HL-60/S4 treated with retinoic acid at 250 ng/mL for 4 days and 3 days (cell line): Measurements from ENCODE around the gene UNK.

Experiments used
- in situ Hi-C: fragments of 300-500 bp; cut with MboI; formaldehyde crosslinking; loops from 2 replicates; pipeline ENCODE4 v1.7.0; 2022; ENCODE audit warnings: low sequenced_read_pairs

Gene UNK

GRCh38 chr17:75767881-75768280 lies 16.7 kb upstream of the UNK start:
- in situ Hi-C loops: loop anchor here (25.0 kb wide), 2 partner anchors 219 to 519 kb away; partner anchors contain the start of genes ACOX1 and TEN1

GRCh38 chr17:75769536-75769935 lies 15.1 kb upstream of the UNK start:
- in situ Hi-C loops: loop anchor here (25.0 kb wide), 2 partner anchors 218 to 518 kb away; partner anchors contain the start of genes ACOX1 and TEN1

- in situ Hi-C loops: loop anchor here (25.0 kb wide), 2 partner anchors 216 to 516 kb away; partner anchors contain the start of genes ACOX1 and TEN1
Measured at GRCh38 chr17:75771334-75772281, 13.0 kb upstream of the UNK start.

- in situ Hi-C loops: loop anchor here (25.0 kb wide), 2 partner anchors 214 to 514 kb away; partner anchors contain the start of genes ACOX1 and TEN1
Measured at GRCh38 chr17:75773121-75773807, 11.3 kb upstream of the UNK start.

GRCh38 chr17:75773808-75774470 lies 10.7 kb upstream of the UNK start:
- in situ Hi-C loops: loop anchor here (25.0 kb wide), 2 partner anchors 213 to 513 kb away; partner anchors contain the start of genes ACOX1 and TEN1

- in situ Hi-C loops: loop anchor here (25.0 kb wide), 2 partner anchors 213 to 513 kb away; partner anchors contain the start of genes ACOX1 and TEN1
Measured at GRCh38 chr17:75774471-75774990, 10.1 kb upstream of the UNK start.

GRCh38 chr17:75774991-75775668 lies 9.5 kb upstream of the UNK start:
- in situ Hi-C loops: loop anchor here (25.0 kb wide), 3 partner anchors 112 to 512 kb away; partner anchors contain the start of genes ACOX1, TEN1, TRIM47 and TRIM65

GRCh38 chr17:75776386-75777295 lies 8.0 kb upstream of the UNK start:
- in situ Hi-C loops: loop anchor here (25.0 kb wide), 1 partner anchor 111 kb away; the partner anchor contains the start of genes TRIM47 and TRIM65

GRCh38 chr17:75777296-75777922 lies 7.2 kb upstream of the UNK start:
- in situ Hi-C loops: loop anchor here (25.0 kb wide), 1 partner anchor 110 kb away; the partner anchor contains the start of genes TRIM47 and TRIM65

GRCh38 chr17:75778066-75778860 lies 6.3 kb upstream of the UNK start:
- in situ Hi-C loops: loop anchor here (25.0 kb wide), 1 partner anchor 109 kb away; the partner anchor contains the start of genes TRIM47 and TRIM65

- in situ Hi-C loops: loop anchor here (25.0 kb wide), 1 partner anchor 108 kb away; the partner anchor contains the start of genes TRIM47 and TRIM65
Measured at GRCh38 chr17:75778861-75779249, 5.8 kb upstream of the UNK start.

- in situ Hi-C loops: loop anchor here (25.0 kb wide), 1 partner anchor 108 kb away; the partner anchor contains the start of genes TRIM47 and TRIM65
Measured at GRCh38 chr17:75779250-75779986, 5.2 kb upstream of the UNK start.

GRCh38 chr17:75779987-75780889 lies 4.4 kb upstream of the UNK start:
- in situ Hi-C loops: loop anchor here (25.0 kb wide), 1 partner anchor 107 kb away; the partner anchor contains the start of genes TRIM47 and TRIM65

GRCh38 chr17:75783069-75783783 lies 1.4 kb upstream of the UNK start:
- in situ Hi-C loops: loop anchor here (25.0 kb wide), 1 partner anchor 104 kb away; the partner anchor contains the start of genes TRIM47 and TRIM65
